Liver (tissue), 3 donors: ENCODE data around the gene GFM1.

ENCODE experiments used
- ATF3 ChIP-seq: IDR thresholded peaks from 2 replicates; pipeline ENCODE4 v1.6.1; 2016; ENCODE audit warnings: antibody characterized with exemption
- FOXA2 ChIP-seq: IDR thresholded peaks from 2 replicates; pipeline ENCODE4 v1.6.1; 2016; ENCODE audit warnings: antibody characterized with exemption
- GABPA ChIP-seq, 2 donors: IDR thresholded peaks in 1 of 2; conservative IDR thresholded peaks in 1 of 2; 2 replicates each; pipeline ENCODE4 v1.6.1; 2016; ENCODE audit warnings: antibody characterized with exemption in 2 of 2, mild to moderate bottlenecking in 1 of 2, moderate library complexity in 1 of 2
- JUND ChIP-seq, 2 donors: IDR thresholded peaks; 2 replicates each; pipeline ENCODE4 v1.6.1; 2016; ENCODE audit warnings: antibody characterized with exemption in 2 of 2
- NR2F2 ChIP-seq: IDR thresholded peaks from 2 replicates; pipeline ENCODE4 v1.6.1; 2016; ENCODE audit warnings: antibody characterized with exemption
- RAD21 ChIP-seq, 2 donors: IDR thresholded peaks; 2 replicates each; pipeline ENCODE4 v1.6.1; 2016; ENCODE audit warnings: antibody characterized with exemption in 2 of 2, mild to moderate bottlenecking in 2 of 2
- REST ChIP-seq: IDR thresholded peaks from 2 replicates; pipeline ENCODE4 v1.6.1; 2016; ENCODE audit warnings: antibody characterized with exemption, mild to moderate bottlenecking
- RXRA ChIP-seq, 2 donors: IDR thresholded peaks; 2 replicates each; pipeline ENCODE4 v1.6.1; 2017 to 2018; ENCODE audit warnings: antibody characterized with exemption in 2 of 2, mild to moderate bottlenecking in 1 of 2
- SP1 ChIP-seq: IDR thresholded peaks from 2 replicates; pipeline ENCODE4 v1.6.1; 2018; ENCODE audit warnings: antibody characterized with exemption, mild to moderate bottlenecking
- TAF1 ChIP-seq: conservative IDR thresholded peaks from 2 replicates; pipeline ENCODE4 v1.6.1; 2016; ENCODE audit warnings: antibody characterized with exemption, mild to moderate bottlenecking
- YY1 ChIP-seq: IDR thresholded peaks from 2 replicates; pipeline ENCODE4 v1.6.1; 2016; ENCODE audit warnings: antibody characterized with exemption, mild to moderate bottlenecking
- ZBTB33 ChIP-seq: IDR thresholded peaks from 2 replicates; pipeline ENCODE4 v1.6.1; 2016; ENCODE audit warnings: antibody characterized with exemption
- TF ChIP-seq, protein P1 (sequence below): fragments of 150-350 bp; IDR thresholded peaks from 2 replicates; pipeline ENCODE4 v1.5.1; 2017; ENCODE audit warnings: improper control_type of control experiment, low read depth, low read length; ENCODE audit not compliant: missing input control
- TF ChIP-seq, protein P2 (sequence below): IDR thresholded peaks from 2 replicates; pipeline ENCODE4 v1.6.1; 2016; ENCODE audit warnings: antibody characterized with exemption
- donor health status: healthy.
- donor health status: healthy.

- TF ChIP-seq, protein P1, sequence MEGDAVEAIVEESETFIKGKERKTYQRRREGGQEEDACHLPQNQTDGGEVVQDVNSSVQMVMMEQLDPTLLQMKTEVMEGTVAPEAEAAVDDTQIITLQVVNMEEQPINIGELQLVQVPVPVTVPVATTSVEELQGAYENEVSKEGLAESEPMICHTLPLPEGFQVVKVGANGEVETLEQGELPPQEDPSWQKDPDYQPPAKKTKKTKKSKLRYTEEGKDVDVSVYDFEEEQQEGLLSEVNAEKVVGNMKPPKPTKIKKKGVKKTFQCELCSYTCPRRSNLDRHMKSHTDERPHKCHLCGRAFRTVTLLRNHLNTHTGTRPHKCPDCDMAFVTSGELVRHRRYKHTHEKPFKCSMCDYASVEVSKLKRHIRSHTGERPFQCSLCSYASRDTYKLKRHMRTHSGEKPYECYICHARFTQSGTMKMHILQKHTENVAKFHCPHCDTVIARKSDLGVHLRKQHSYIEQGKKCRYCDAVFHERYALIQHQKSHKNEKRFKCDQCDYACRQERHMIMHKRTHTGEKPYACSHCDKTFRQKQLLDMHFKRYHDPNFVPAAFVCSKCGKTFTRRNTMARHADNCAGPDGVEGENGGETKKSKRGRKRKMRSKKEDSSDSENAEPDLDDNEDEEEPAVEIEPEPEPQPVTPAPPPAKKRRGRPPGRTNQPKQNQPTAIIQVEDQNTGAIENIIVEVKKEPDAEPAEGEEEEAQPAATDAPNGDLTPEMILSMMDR = no peak
- TF ChIP-seq REST (no peak), YY1 (no peak), ZBTB33 (no peak), SP1 (no peak), GABPA (IDR thresholded peaks at IDR 0.05 in 1 of 2, conservative IDR thresholded peaks at IDR 0.05 in 1 of 2) (no peak), ATF3 (no peak), RAD21 (IDR thresholded peaks at IDR 0.05) (no peak), FOXA2 (no peak), TAF1 (no peak), JUND (IDR thresholded peaks at IDR 0.05) (no peak), NR2F2 (no peak), RXRA (IDR thresholded peaks at IDR 0.05) (no peak)
- TF ChIP-seq, protein P2, sequence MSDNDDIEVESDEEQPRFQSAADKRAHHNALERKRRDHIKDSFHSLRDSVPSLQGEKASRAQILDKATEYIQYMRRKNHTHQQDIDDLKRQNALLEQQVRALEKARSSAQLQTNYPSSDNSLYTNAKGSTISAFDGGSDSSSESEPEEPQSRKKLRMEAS = no peak
These were observed 94.8 kb downstream of the GFM1 start for GRCh38 chr3:158739078-158739477.
